Osteocyte (in vitro differentiated cells): Measurements from ENCODE around the gene UBXN11. TPM values are rescaled to one million over a fixed set of nuclear protein-coding genes. Genes with fewer than 3 reads are reported as not detected.

Experiments used
- DNase-seq: peaks from one replicate; pipeline ENCODE4 v3.0.0; 2021; ENCODE audit warnings: mixed read lengths; ENCODE audit not compliant: unreplicated experiment; ENCODE audit errors: extremely low spot score
- H3K27ac Mint-ChIP-seq: one replicate; pipeline ENCODE4 v1.8.0; 2021; ENCODE audit warnings: mild to moderate bottlenecking, mixed read lengths; ENCODE audit not compliant: unreplicated experiment
- H3K27me3 Mint-ChIP-seq: one replicate; pipeline ENCODE4 v1.8.0; 2021; ENCODE audit warnings: mixed read lengths; ENCODE audit not compliant: unreplicated experiment
- H3K36me3 Mint-ChIP-seq: one replicate; pipeline ENCODE4 v1.8.0; 2021; ENCODE audit warnings: mixed read lengths; ENCODE audit not compliant: unreplicated experiment
- H3K4me1 Mint-ChIP-seq: one replicate; pipeline ENCODE4 v1.8.0; 2021; ENCODE audit warnings: mixed read lengths; ENCODE audit not compliant: unreplicated experiment
- H3K4me3 Mint-ChIP-seq: one replicate; pipeline ENCODE4 v1.8.0; 2021; ENCODE audit warnings: mild to moderate bottlenecking, moderate library complexity, mixed read lengths; ENCODE audit not compliant: unreplicated experiment
- H3K9me3 Mint-ChIP-seq: one replicate; pipeline ENCODE4 v1.8.0; 2021; ENCODE audit warnings: mixed read lengths; ENCODE audit not compliant: unreplicated experiment
- total RNA-seq: library from RNA; stranded (reverse); gene quantifications from 2 replicates; pipeline ENCODE4 v1.2.1, GENCODE V29; 2021
- TF ChIP-seq, protein P1 (sequence below): fragments of 200-600 bp; sonication (generic); IDR thresholded peaks from 2 replicates; pipeline ENCODE4 v1.5.0; 2021; ENCODE audit warnings: antibody characterized with exemption, mild to moderate bottlenecking, moderate library complexity

UBXN11 gene
- total RNA-seq, 1 donor from 2014 or later, result 17.0 TPM

DNA sequence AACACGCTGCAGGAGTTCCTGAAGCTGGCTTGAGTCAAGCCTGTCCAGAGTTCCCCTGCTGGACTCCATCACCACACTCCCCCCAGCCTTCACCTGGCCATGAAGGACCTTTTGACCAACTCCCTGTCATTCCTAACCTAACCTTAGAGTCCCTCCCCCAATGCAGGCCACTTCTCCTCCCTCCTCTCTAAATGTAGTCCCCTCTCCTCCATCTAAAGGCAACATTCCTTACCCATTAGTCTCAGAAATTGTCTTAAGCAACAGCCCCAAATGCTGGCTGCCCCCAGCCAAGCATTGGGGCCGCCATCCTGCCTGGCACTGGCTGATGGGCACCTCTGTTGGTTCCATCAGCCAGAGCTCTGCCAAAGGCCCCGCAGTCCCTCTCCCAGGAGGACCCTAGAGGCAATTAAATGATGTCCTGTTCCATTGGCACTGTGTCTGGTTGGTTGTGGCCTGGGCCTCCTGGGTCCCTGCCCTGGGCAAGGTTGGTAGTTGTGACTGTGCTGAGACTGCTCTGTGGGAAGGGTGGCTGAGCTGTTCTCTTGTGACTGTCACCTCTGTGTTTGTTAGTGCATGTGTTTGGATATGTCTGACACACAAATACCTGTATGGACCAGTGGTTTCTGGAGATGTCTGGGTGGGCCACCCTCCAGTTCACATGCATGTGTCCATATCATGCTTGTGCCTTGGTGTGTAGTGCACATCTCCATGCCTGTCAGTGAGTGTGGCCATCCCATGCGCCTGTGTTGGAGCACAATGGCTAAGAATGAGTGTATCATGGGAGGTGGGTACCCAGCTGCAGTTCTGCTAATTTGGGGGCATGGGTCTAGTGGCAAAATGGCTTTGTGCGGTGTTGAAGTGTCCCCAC is 25.1 kb downstream of the UBXN11 start:
- Mint-ChIP-seq H3K27ac (peak overlapping the region; percentile 77), H3K36me3 (peaks cover 3% of the 10 kb centered on the region), H3K9me3 (no peaks in the 10 kb centered on the region), H3K4me1 (peaks cover 72% of the 10 kb centered on the region), H3K27me3 (no peaks in the 10 kb centered on the region), H3K4me3 (peak overlapping the region; percentile 86)
- DNase-seq, result no peak
- TF ChIP-seq, protein P1, sequence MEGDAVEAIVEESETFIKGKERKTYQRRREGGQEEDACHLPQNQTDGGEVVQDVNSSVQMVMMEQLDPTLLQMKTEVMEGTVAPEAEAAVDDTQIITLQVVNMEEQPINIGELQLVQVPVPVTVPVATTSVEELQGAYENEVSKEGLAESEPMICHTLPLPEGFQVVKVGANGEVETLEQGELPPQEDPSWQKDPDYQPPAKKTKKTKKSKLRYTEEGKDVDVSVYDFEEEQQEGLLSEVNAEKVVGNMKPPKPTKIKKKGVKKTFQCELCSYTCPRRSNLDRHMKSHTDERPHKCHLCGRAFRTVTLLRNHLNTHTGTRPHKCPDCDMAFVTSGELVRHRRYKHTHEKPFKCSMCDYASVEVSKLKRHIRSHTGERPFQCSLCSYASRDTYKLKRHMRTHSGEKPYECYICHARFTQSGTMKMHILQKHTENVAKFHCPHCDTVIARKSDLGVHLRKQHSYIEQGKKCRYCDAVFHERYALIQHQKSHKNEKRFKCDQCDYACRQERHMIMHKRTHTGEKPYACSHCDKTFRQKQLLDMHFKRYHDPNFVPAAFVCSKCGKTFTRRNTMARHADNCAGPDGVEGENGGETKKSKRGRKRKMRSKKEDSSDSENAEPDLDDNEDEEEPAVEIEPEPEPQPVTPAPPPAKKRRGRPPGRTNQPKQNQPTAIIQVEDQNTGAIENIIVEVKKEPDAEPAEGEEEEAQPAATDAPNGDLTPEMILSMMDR, result no peak

DNA sequence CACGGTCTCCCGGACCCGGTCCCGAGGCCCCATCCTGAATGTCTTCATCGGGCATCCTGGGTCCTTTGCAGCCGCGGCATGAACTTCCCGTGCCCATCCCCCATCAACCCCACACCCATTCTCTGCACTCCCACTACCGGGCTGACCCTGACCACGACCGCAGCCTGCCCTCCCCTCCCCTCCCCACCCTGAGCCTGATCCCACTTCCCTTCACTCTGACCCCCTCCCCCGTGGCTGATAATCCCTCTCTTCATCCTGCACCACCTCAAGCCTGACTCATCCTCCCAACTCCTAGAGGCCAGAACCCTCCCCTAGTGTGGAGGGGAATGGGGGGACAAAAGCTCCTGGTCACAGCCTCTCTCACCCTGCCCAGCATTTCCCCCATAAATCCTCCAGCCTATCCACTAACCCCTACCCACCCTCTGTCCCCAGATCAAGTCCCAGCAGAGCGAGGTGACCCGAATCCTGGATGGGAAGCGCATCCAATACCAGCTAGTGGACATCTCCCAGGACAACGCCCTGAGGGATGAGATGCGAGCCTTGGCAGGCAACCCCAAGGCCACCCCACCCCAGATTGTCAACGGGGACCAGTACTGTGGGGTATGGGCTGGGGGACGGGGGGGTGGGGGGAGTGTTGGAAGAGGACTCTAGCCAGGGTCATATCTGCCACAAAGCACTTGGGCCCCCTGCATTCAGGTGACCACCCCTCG is 25.9 kb downstream of the UBXN11 start:
- Mint-ChIP-seq H3K9me3 (no peaks in the 10 kb centered on the region), H3K4me1 (peaks cover 81% of the 10 kb centered on the region), H3K4me3 (peak overlapping the region; percentile 86), H3K27ac (peak overlapping the region; percentile 92), H3K36me3 (peaks cover 3% of the 10 kb centered on the region), H3K27me3 (no peaks in the 10 kb centered on the region)
- DNase-seq, result no peak
- TF ChIP-seq, protein P1, result no peak

DNA sequence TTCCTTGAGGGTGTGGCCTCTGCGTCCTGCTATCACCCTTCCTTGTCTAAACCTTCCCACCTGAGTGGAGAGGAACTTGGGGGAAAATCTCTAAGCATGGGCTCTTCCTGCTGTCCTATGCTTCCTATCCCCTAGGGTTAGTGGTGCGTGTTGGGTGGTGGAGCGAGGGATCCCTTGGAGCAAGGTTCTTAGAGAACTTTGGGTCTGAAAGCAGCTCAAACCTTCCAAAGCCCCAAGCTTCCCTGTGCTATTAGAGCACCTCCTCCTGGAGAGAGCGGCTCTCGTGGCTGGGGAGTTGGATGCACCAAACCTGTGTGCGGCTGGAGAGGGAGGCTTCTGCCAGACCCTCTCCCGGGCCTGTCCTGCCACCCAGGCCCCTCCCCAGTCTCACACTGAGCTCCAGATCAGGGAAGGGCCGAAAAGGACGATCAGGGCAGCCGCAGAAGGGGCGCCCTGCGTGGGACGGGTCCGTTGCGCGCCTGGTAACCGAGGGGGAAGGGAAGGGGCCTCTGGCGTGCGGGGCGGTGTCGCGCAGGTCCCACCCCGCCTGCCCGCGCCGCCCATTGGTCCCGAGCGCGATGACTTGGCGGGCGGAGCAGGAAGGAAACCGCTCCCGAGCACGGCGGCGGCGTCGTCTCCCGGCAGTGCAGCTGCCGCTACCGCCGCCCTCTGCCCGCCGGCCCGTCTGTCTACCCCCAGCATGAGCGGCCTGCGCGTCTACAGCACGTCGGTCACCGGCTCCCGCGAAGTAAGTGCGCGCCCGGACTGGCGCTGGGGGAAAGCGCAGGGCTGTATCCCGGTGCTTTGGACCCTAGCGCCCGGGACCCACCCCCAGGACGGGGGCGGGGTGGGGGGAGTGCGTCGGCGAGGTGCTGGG is 26.7 kb downstream of the UBXN11 start, which contains the start of gene SH3BGRL3:
TSS of gene SH3BGRL3 (plus strand) at position 631 of the 877 bp plus-strand sequence. CDS start at position 701, 70 bp downstream.
- peak; percentile 92 for DNase-seq
- TF ChIP-seq, protein P1, result peak; percentile 63
- H3K36me3 Mint-ChIP-seq, result peaks cover 3% of the 10 kb centered on the region
- H3K9me3 Mint-ChIP-seq, result no peaks in the 10 kb centered on the region
- no peaks in the 10 kb centered on the region for H3K27me3 Mint-ChIP-seq
- peak within 1 kb of the TSS; percentile 86 for H3K4me3 Mint-ChIP-seq
- peak within 1 kb of the TSS; percentile 92 for H3K27ac Mint-ChIP-seq
- H3K4me1 Mint-ChIP-seq, result peaks cover 81% of the 10 kb centered on the region

DNA sequence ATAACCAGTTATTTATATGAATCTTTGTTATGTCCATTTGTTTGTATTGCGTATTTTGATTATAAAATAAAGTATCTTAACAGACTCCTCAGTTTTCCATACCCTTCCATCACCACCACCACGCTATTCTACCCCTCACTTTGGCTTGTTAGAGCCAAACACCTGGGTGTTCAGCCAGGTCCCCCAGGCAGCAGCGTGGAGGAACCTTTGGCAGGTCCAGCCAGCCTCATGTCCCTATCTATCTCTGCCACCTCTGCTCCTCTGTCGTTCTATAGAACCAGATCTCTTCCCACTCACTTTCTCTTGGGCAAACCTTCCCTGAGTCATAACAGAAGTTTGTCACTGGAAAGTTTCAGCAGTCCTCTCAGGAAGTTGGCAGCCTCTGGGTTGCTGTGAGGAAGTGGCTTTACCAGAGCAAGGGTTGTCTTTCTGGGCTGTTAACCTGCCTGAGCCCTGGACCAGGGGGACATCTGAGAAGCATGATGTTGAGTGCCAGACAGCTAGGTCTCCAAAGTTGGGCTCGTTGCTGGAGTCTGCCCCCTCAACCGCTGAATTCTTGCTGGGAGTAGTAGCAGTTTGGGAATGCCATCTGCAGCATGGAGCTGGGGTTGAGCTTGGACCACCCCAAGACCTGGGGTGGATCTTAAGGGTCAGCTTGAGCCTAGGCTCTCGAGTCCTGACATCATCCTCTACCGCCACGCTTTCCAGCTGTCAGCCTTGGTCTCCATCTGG is 27.5 kb downstream of the UBXN11 start:
- no peak for DNase-seq
- no peaks in the 10 kb centered on the region for H3K9me3 Mint-ChIP-seq

More for the DNA sequence above, 27.5 kb downstream of the UBXN11 start:
- peak overlapping the region; percentile 86 for H3K4me3 Mint-ChIP-seq
- peaks cover 2% of the 10 kb centered on the region for H3K36me3 Mint-ChIP-seq
- no peaks in the 10 kb centered on the region for H3K27me3 Mint-ChIP-seq
- H3K27ac Mint-ChIP-seq, result peak overlapping the region; percentile 92
- peaks cover 76% of the 10 kb centered on the region for H3K4me1 Mint-ChIP-seq
- TF ChIP-seq, protein P1, result no peak
